Mucosa of descending colon (tissue), 3 donors: ENCODE results near the gene DPH7. TPM values are rescaled to one million over a fixed set of nuclear protein-coding genes. Genes with fewer than 3 reads are reported as not detected.

Experiments used
- ATAC-seq: fragments of 200-7000 bp; cut with Tn5 transposase; one replicate; pipeline ENCODE4 v1.9.1; 2020; ENCODE audit warnings: mild to moderate bottlenecking, moderate library complexity
- DNase-seq, 3 donors: peaks; one replicate each; pipeline ENCODE4 v3.0.0-alpha.2; 2020
- H3K36me3 ChIP-seq: fragments of 200-600 bp; one replicate; pipeline ENCODE4 v1.8.0; 2021; ENCODE audit warnings: low read depth, mild to moderate bottlenecking
- H3K4me1 ChIP-seq: fragments of 200-600 bp; one replicate; pipeline ENCODE4 v1.8.0; 2021; ENCODE audit warnings: low read depth, mild to moderate bottlenecking
- H3K4me3 ChIP-seq: fragments of 200-600 bp; one replicate; pipeline ENCODE4 v1.8.0; 2021; ENCODE audit warnings: mild to moderate bottlenecking
- H3K9me3 ChIP-seq: fragments of 200-600 bp; one replicate; pipeline ENCODE4 v1.8.0; 2021; ENCODE audit warnings: mild to moderate bottlenecking
- intact Hi-C, 2 donors: fragments of 100-400 bp; cut with DNase I in 1 of 2; cut with micrococcal nuclease in 1 of 2; formaldehyde crosslinking; loops; one replicate each; pipeline versions ENCODE4 v1.11.0 to v1.11.1; 2022; cut with DNase I, micrococcal nuclease
- total RNA-seq, 3 donors: library from RNA; stranded (reverse); fragmentation: NEBNext Ultra II Directional in 2 of 3; extraction: Animal tissue kit (Norgen Biotek cat#: 25700) in 2 of 3; gene quantifications; one replicate each; pipeline versions ENCODE4 v1.2.1 to v1.2.4, GENCODE V29; 2021 to 2023
- TF ChIP-seq, protein P1 (sequence below): fragments of 200-600 bp; IDR thresholded peaks from one replicate; pipeline ENCODE4 v1.8.0; 2022; ENCODE audit warnings: antibody characterized with exemption, mild to moderate bottlenecking
- donor health status: DM: no; HTN: no; CAD: no; lungs with moderate emphysema.
- donor health status: DM: no; HTN: no; CAD: no.
- donor health status: DM: no; HTN: yes; CAD: no.

The DPH7 gene
- total RNA-seq, 3 donors from 2014 or later = 24.5 to 33.5 (median 29.3) TPM

DNA sequence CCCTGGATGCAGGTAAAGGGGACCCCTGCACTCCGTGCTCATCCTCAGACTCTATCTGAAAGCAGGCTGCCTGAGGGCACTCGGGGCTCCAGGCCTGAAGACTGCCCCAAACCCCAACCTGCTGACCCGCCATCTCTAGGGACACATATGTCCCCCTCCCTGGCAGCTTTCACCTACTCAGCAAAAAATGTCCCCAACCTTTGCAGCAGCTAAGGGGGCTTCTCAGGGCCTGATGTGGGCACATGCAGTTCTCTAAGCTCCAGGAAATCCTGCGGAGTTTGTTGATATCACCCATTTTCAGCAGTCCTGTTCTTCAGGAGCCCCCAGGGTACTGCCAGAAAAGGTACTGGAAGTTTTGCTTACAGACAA, 2.2 kb upstream of the DPH7 start:
- H3K4me1 ChIP-seq = peaks cover 19% of the 10 kb centered on the region
- H3K9me3 ChIP-seq = no peaks in the 10 kb centered on the region
- intact Hi-C loops = no loop called here
- TF ChIP-seq, protein P1, sequence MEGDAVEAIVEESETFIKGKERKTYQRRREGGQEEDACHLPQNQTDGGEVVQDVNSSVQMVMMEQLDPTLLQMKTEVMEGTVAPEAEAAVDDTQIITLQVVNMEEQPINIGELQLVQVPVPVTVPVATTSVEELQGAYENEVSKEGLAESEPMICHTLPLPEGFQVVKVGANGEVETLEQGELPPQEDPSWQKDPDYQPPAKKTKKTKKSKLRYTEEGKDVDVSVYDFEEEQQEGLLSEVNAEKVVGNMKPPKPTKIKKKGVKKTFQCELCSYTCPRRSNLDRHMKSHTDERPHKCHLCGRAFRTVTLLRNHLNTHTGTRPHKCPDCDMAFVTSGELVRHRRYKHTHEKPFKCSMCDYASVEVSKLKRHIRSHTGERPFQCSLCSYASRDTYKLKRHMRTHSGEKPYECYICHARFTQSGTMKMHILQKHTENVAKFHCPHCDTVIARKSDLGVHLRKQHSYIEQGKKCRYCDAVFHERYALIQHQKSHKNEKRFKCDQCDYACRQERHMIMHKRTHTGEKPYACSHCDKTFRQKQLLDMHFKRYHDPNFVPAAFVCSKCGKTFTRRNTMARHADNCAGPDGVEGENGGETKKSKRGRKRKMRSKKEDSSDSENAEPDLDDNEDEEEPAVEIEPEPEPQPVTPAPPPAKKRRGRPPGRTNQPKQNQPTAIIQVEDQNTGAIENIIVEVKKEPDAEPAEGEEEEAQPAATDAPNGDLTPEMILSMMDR = no peak
- ATAC-seq (no peak), DNase-seq (no peak)
- peaks cover 4% of the 10 kb centered on the region for H3K36me3 ChIP-seq
- no peak overlapping the region for H3K4me3 ChIP-seq

- Histone ChIP-seq H3K4me3 (no peak overlapping the region), H3K4me1 (peaks cover 19% of the 10 kb centered on the region), H3K36me3 (peaks cover 4% of the 10 kb centered on the region), H3K9me3 (no peaks in the 10 kb centered on the region)
- intact Hi-C loops = no loop called here
- DNase-seq = no peak
- ATAC-seq = no peak
- TF ChIP-seq, protein P1 = no peak
Measured at GRCh38 chr9:137580209-137580953, 1.7 kb upstream of the DPH7 start.

DNA sequence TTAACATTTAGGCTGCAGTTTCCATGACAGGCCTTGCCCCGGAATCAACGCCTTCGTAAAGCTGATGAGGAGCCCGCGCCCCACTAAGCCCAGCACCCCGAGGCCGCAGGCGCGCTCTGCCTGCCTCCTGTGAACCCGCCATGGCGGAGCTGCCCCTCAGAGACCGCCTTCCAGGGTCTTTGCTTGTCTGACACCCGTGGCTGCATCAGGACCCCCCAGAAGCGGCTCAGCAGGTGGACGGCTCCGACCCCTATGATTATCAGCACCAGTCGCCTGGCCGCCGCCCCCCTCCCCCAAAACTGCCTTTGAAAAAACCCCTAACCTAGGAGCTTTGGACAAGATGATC, 507 bp upstream of the DPH7 start:
- no peaks in the 10 kb centered on the region for H3K9me3 ChIP-seq
- peaks cover 4% of the 10 kb centered on the region for H3K36me3 ChIP-seq
- H3K4me3 ChIP-seq = no peak overlapping the region
- intact Hi-C loops = no loop called here
- peaks cover 19% of the 10 kb centered on the region for H3K4me1 ChIP-seq
- TF ChIP-seq, protein P1 = no peak
- no peak for ATAC-seq
- DNase-seq = no peak

DNA sequence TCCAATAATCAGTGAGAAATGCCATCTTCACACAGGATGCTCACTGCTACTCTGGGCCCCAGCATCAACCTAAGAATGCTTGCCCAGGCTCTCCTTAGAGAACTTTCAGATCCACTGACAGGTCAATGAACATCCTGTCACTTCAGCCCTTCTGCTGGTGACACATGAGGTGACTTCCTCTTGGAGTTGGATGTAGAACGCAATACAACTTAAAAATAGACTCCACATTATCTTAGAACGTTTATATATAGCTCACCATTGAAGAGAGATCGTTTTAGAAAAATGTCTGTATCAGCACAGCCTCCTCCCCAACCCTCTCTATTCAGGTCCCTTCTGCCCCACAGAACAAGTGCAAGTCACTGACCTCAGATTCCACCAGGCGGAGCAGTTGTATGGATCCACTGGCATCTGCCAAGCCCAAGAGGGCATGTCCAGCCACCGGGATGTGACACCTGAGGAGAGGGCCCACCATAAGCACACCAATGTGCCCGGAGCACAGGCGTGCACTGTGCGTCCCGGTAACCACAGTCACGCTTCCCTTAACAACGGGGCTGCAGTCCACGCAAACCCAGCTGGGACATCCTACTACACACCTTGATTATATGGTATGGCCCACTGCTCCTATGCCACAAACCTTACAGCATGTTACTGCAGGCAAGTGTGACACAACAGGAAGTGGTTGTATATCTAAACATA, 2.9 kb downstream of the DPH7 start:
- TF ChIP-seq, protein P1 = no peak
- Histone ChIP-seq H3K4me3 (no peak overlapping the region), H3K9me3 (no peaks in the 10 kb centered on the region), H3K36me3 (no peaks in the 10 kb centered on the region), H3K4me1 (peaks cover 19% of the 10 kb centered on the region)
- ATAC-seq = no peak
- intact Hi-C loops = no loop called here
- no peak for DNase-seq

- no peak overlapping the region for H3K4me3 ChIP-seq
- DNase-seq (no peak), ATAC-seq (no peak)
- intact Hi-C loops = no loop called here
- H3K4me1 ChIP-seq = peaks cover 19% of the 10 kb centered on the region
- TF ChIP-seq, protein P1 = no peak
- no peaks in the 10 kb centered on the region for H3K36me3 ChIP-seq
- no peaks in the 10 kb centered on the region for H3K9me3 ChIP-seq
Measured at GRCh38 chr9:137575364-137575715, 3.4 kb downstream of the DPH7 start.
